ENCODE measurements around the gene PSMA8.
"Not testable (repeated sequence)": the region's sequence is repeated elsewhere in the genome, so short reads cannot be mapped to it uniquely, and the experiment has no call there.

Gene PSMA8

GRCh38 chr18:26133652-26134051 lies at the start of gene PSMA8:
TSS of gene PSMA8 (plus strand) at chr18:26133869. CDS start at chr18:26133966, 97 bp downstream.
- in situ Hi-C loops (cut with HindIII; ENCODE audit: low sequenced_read_pairs): no loop called here

GRCh38 chr18:26085056-26085455 lies 48.6 kb upstream of the PSMA8 start:
- in situ Hi-C loops (cut with HindIII; ENCODE audit: low sequenced_read_pairs): no loop called here

GRCh38 chr18:26086959-26087358 lies 46.7 kb upstream of the PSMA8 start:
- in situ Hi-C loops (cut with HindIII; ENCODE audit: low sequenced_read_pairs): no loop called here

- in situ Hi-C loops (cut with HindIII; ENCODE audit: low sequenced_read_pairs): no loop called here
Measured at GRCh38 chr18:26088487-26088886, 45.2 kb upstream of the PSMA8 start.

GRCh38 chr18:26089293-26090129 lies 44.2 kb upstream of the PSMA8 start:
- in situ Hi-C loops (cut with HindIII; ENCODE audit: low sequenced_read_pairs): no loop called here

GRCh38 chr18:26090130-26091046 lies 43.3 kb upstream of the PSMA8 start, which contains the start of gene SS18:
TSS of gene SS18 (minus strand) at chr18:26090613. CDS start at chr18:26090569, 44 bp downstream.
- in situ Hi-C loops (cut with HindIII; ENCODE audit: low sequenced_read_pairs): no loop called here

- in situ Hi-C loops (cut with HindIII; ENCODE audit: low sequenced_read_pairs): no loop called here
Measured at GRCh38 chr18:26091047-26091630, 42.5 kb upstream of the PSMA8 start.

- in situ Hi-C loops (cut with HindIII; ENCODE audit: low sequenced_read_pairs): no loop called here
Measured at GRCh38 chr18:26096852-26097251, 36.8 kb upstream of the PSMA8 start.

- in situ Hi-C loops (cut with HindIII; ENCODE audit: low sequenced_read_pairs): no loop called here
Measured at GRCh38 chr18:26097563-26097962, 36.1 kb upstream of the PSMA8 start.

GRCh38 chr18:26103579-26103978 lies 30.1 kb upstream of the PSMA8 start:
- in situ Hi-C loops (cut with HindIII; ENCODE audit: low sequenced_read_pairs): no loop called here

GRCh38 chr18:26104035-26104434 lies 29.6 kb upstream of the PSMA8 start:
- in situ Hi-C loops (cut with HindIII; ENCODE audit: low sequenced_read_pairs): no loop called here

- in situ Hi-C loops (cut with HindIII; ENCODE audit: low sequenced_read_pairs): no loop called here
Measured at GRCh38 chr18:26119246-26119645, 14.4 kb upstream of the PSMA8 start.

- in situ Hi-C loops (cut with HindIII; ENCODE audit: low sequenced_read_pairs): no loop called here
Measured at GRCh38 chr18:26121476-26121875, 12.2 kb upstream of the PSMA8 start.

GRCh38 chr18:26121994-26122393 lies 11.7 kb upstream of the PSMA8 start:
- in situ Hi-C loops (cut with HindIII; ENCODE audit: low sequenced_read_pairs): not testable (repeated sequence)

- in situ Hi-C loops (cut with HindIII; ENCODE audit: low sequenced_read_pairs): no loop called here
Measured at GRCh38 chr18:26127786-26128185, 5.9 kb upstream of the PSMA8 start.

- in situ Hi-C loops (cut with HindIII; ENCODE audit: low sequenced_read_pairs): not testable (repeated sequence)
Measured at GRCh38 chr18:26128192-26128591, 5.5 kb upstream of the PSMA8 start.

- in situ Hi-C loops (cut with HindIII; ENCODE audit: low sequenced_read_pairs): no loop called here
Measured at GRCh38 chr18:26134107-26134506, 438 bp downstream of the PSMA8 start.

- in situ Hi-C loops (cut with HindIII; ENCODE audit: low sequenced_read_pairs): no loop called here
Measured at GRCh38 chr18:26135548-26135947, 1.9 kb downstream of the PSMA8 start.

GRCh38 chr18:26157326-26157725 lies 23.7 kb downstream of the PSMA8 start:
- in situ Hi-C loops (cut with HindIII; ENCODE audit: low sequenced_read_pairs): no loop called here

GRCh38 chr18:26159353-26159752 lies 25.7 kb downstream of the PSMA8 start:
- in situ Hi-C loops (cut with HindIII; ENCODE audit: low sequenced_read_pairs): no loop called here

- in situ Hi-C loops (cut with HindIII; ENCODE audit: low sequenced_read_pairs): no loop called here
Measured at GRCh38 chr18:26164571-26164970, 30.9 kb downstream of the PSMA8 start.

All from DLD1 (cell line).